IMR-90 (cell line): ENCODE measurements around the gene RGS3. TPM values are rescaled to one million over a fixed set of nuclear protein-coding genes. Genes with fewer than 3 reads are reported as not detected.
A peak's percentile ranks its signal among the peaks of the same experiment; 100 is the strongest.

Source experiments
- ATAC-seq: fragments of 200-7000 bp; cut with Tn5 transposase; 2 replicates; pipeline ENCODE4 v1.9.1; 2020; ENCODE audit warnings: low read depth, mild to moderate bottlenecking, moderate library complexity
- BruUV-seq: library from RNA; stranded (reverse); fragments of 400-500 nt; replicated peaks from 2 replicates; lab custom pipeline; 2021; lab: Mats Ljungman, UMichigan
- CTCF ChIA-PET: fragments of 300-600 bp; formaldehyde crosslinking; extraction: SDS; loops from one replicate; lab custom pipeline; 2021; ENCODE audit warnings: antibody characterized with exemption; lab: Yijun Ruan, JAX
- POLR2A ChIA-PET: fragments of 300-600 bp; sonication (Branson Sonifier 250); formaldehyde crosslinking; loops from one replicate; lab custom pipeline; 2022; ENCODE audit warnings: antibody characterized with exemption; ENCODE audit not compliant: unreplicated experiment; lab: Charles Lee
- DNase-seq: peaks from one replicate; pipeline ENCODE4 v3.0.0; 2013
- H2AFZ ChIP-seq: replicated peaks from 2 replicates; pipeline ENCODE3; 2013; ENCODE audit warnings: low read length, mild to moderate bottlenecking; ENCODE audit not compliant: poor library complexity
- H2AK5ac ChIP-seq: 2 replicates; pipeline ENCODE4 v1.6.1; 2013; ENCODE audit warnings: low read depth, low read length, inconsistent platforms
- H2AK9ac ChIP-seq: replicated peaks from 2 replicates; pipeline ENCODE3; 2013; ENCODE audit warnings: mild to moderate bottlenecking, low read depth, low read length, moderate library complexity; ENCODE audit not compliant: poor library complexity
- H2BK120ac ChIP-seq: 2 replicates; pipeline ENCODE4 v1.6.1; 2013; ENCODE audit warnings: low read depth, low read length, inconsistent platforms
- H2BK15ac ChIP-seq: 3 replicates; pipeline ENCODE4 v1.6.1; 2013; ENCODE audit warnings: low read depth, low read length, inconsistent platforms
- H2BK20ac ChIP-seq: 2 replicates; pipeline ENCODE4 v1.6.1; 2013; ENCODE audit warnings: low read depth, mild to moderate bottlenecking, inconsistent platforms, low read length, moderate library complexity
- H2BK5ac ChIP-seq: 2 replicates; pipeline ENCODE4 v1.6.1; 2013; ENCODE audit warnings: mild to moderate bottlenecking, low read depth, low read length, inconsistent platforms; ENCODE audit not compliant: poor library complexity, severe bottlenecking
- H3K14ac ChIP-seq: replicated peaks from 2 replicates; pipeline ENCODE4 v1.6.1; 2013; ENCODE audit warnings: low read depth, low read length, inconsistent platforms
- H3K18ac ChIP-seq: 2 replicates; pipeline ENCODE4 v1.6.1; 2013; ENCODE audit warnings: low read depth, low read length, control low read depth
- H3K23ac ChIP-seq: 2 replicates; pipeline ENCODE4 v1.6.1; 2013; ENCODE audit warnings: low read depth, low read length, inconsistent platforms
- H3K27ac ChIP-seq: 2 replicates; pipeline ENCODE4 v1.5.1; 2013; ENCODE audit warnings: mild to moderate bottlenecking, control low read depth, low read length; ENCODE audit not compliant: insufficient read depth
- H3K27me3 ChIP-seq: 2 replicates; pipeline ENCODE4 v1.6.1; 2013; ENCODE audit warnings: low read length; ENCODE audit not compliant: control insufficient read depth, insufficient read depth
- H3K36me3 ChIP-seq: 2 replicates; pipeline ENCODE4 v1.6.1; 2013; ENCODE audit warnings: low read length, mixed read lengths; ENCODE audit not compliant: control insufficient read depth, insufficient read depth
- H3K4ac ChIP-seq: 2 replicates; pipeline ENCODE4 v1.6.1; 2013; ENCODE audit warnings: low read depth, low read length, inconsistent platforms
- H3K4me1 ChIP-seq: 2 replicates; pipeline ENCODE4 v1.6.1; 2013; ENCODE audit warnings: low read length, mixed read lengths; ENCODE audit not compliant: control insufficient read depth, insufficient read depth
- H3K4me2 ChIP-seq: 2 replicates; pipeline ENCODE4 v1.6.1; 2013; ENCODE audit warnings: low read depth, mild to moderate bottlenecking, control low read depth, low read length, moderate library complexity
- H3K4me3 ChIP-seq: 2 replicates; pipeline ENCODE4 v1.5.1; 2013; ENCODE audit warnings: low read depth, mild to moderate bottlenecking, control low read depth, low read length, moderate library complexity; ENCODE audit not compliant: insufficient read depth
- H3K56ac ChIP-seq: 2 replicates; pipeline ENCODE4 v1.6.1; 2013; ENCODE audit warnings: low read length, inconsistent platforms; ENCODE audit not compliant: insufficient read depth; ENCODE audit errors: extremely low read depth
- H3K79me1 ChIP-seq, 2 experiments: 2 replicates each; pipeline ENCODE4 v1.6.1; 2013; ENCODE audit warnings: low read length in 2 of 2, inconsistent platforms in 1 of 2, low read depth in 1 of 2
- H3K9ac ChIP-seq: 2 replicates; pipeline ENCODE4 v1.6.1; 2013; ENCODE audit warnings: low read depth, low read length, control low read depth
- H3K9me1 ChIP-seq: 2 replicates; pipeline ENCODE4 v1.6.1; 2013; ENCODE audit warnings: low read length, inconsistent platforms; ENCODE audit not compliant: insufficient read depth
- H3K9me3 ChIP-seq: 2 replicates; pipeline ENCODE4 v1.6.1; 2013; ENCODE audit warnings: low read length; ENCODE audit not compliant: control insufficient read depth, insufficient read depth
- H4K20me1 ChIP-seq: 2 replicates; pipeline ENCODE4 v1.6.1; 2013; ENCODE audit warnings: low read length, inconsistent platforms; ENCODE audit not compliant: insufficient read depth
- H4K5ac ChIP-seq: 2 replicates; pipeline ENCODE4 v1.6.1; 2013; ENCODE audit warnings: mild to moderate bottlenecking, low read depth, low read length, control low read depth
- H4K8ac ChIP-seq, 2 experiments: 2 replicates each; pipeline ENCODE4 v1.6.1; 2013; ENCODE audit warnings: low read depth in 2 of 2, low read length in 2 of 2, control low read depth in 1 of 2, inconsistent platforms in 1 of 2
- H4K91ac ChIP-seq: 2 replicates; pipeline ENCODE4 v1.6.1; 2013; ENCODE audit warnings: low read depth, low read length, inconsistent platforms; ENCODE audit not compliant: insufficient read depth
- CEBPB ChIP-seq: IDR thresholded peaks from 2 replicates; pipeline ENCODE4 v1.6.1; 2012; ENCODE audit warnings: low read depth, low read length, improper control_type of control experiment
- CHD1 ChIP-seq: IDR thresholded peaks from 2 replicates; pipeline ENCODE4 v1.6.1; 2012; ENCODE audit warnings: low read depth, low read length, improper control_type of control experiment
- ELK1 ChIP-seq: fragments of 150-350 bp; IDR thresholded peaks from 2 replicates; pipeline ENCODE4 v1.6.1; 2016; ENCODE audit warnings: low read depth, mild to moderate bottlenecking, low read length, moderate library complexity, borderline replicate concordance
- FOS ChIP-seq: fragments of 150-350 bp; IDR thresholded peaks from 2 replicates; pipeline ENCODE4 v1.6.1; 2016; ENCODE audit warnings: low read depth, low read length
- NFE2L2 ChIP-seq: fragments of 150-350 bp; IDR thresholded peaks from 2 replicates; pipeline ENCODE4 v1.6.1; 2016; ENCODE audit warnings: low read depth, mild to moderate bottlenecking, low read length
- POLR2A ChIP-seq: IDR thresholded peaks from 2 replicates; pipeline ENCODE4 v1.6.1; 2012; ENCODE audit warnings: mild to moderate bottlenecking, low read depth, low read length
- RCOR1 ChIP-seq: IDR thresholded peaks from 2 replicates; pipeline ENCODE4 v1.6.1; 2012; ENCODE audit warnings: mild to moderate bottlenecking, low read length, improper control_type of control experiment; ENCODE audit not compliant: insufficient replicate concordance
- SMC3 ChIP-seq: fragments of 150-350 bp; IDR thresholded peaks from 2 replicates; pipeline ENCODE4 v1.6.1; 2016; ENCODE audit warnings: low read depth, mild to moderate bottlenecking, antibody characterized with exemption, low read length, moderate library complexity
- WGBS, 2 experiments: methylation state at CpG; one replicate each; pipeline versions ENCODE4 v1.1.5 to v1.1.7; 2013; ENCODE audit warnings: missing lambda C conversion rate in 2 of 2; ENCODE audit not compliant: insufficient read length in 1 of 2; ENCODE audit errors: extremely low coverage in 2 of 2; 5-methylcytosine and 5-hydroxymethylcytosine counted together
- dilution Hi-C: fragments of 300-500 bp; cut with HindIII; formaldehyde crosslinking; loops from one replicate; pipeline ENCODE4 v1.14.3; 2018; ENCODE audit warnings: low sequenced_read_pairs; ENCODE audit not compliant: unreplicated experiment
- in situ Hi-C: fragments of 300-500 bp; cut with MboI; formaldehyde crosslinking; loops from 3 replicates; pipeline ENCODE4 v1.14.3; 2019; ENCODE audit warnings: low sequenced_read_pairs, inconsistent platforms, mixed read lengths
- intact Hi-C: fragments of 100-400 bp; cut with micrococcal nuclease; formaldehyde crosslinking; loops from 2 replicates; pipeline ENCODE4 v1.10.0; 2022
- polyA plus RNA-seq, 3 experiments: library from polyadenylated mRNA; depleted of rRNA; stranded (reverse); fragments of >200 nt; gene quantifications; 2 replicates each; pipeline ENCODE4 v1.2.3, GENCODE V29; 2012; ENCODE audit warnings: low replicate concordance in 1 of 3
- total RNA-seq: library from RNA; depleted of rRNA; stranded (reverse); fragments of >200 nt; gene quantifications from 2 replicates; pipeline ENCODE4 v1.2.3, GENCODE V29; 2012

RGS3 gene
- total and polyA plus RNA-seq, 2 of the 4 experiments (the other 2 are of a cell fraction), result 51.8 to 65.6 TPM

- H3K27ac ChIP-seq, result no peak overlapping the region
- no peak overlapping the region for H3K4ac ChIP-seq
- in situ Hi-C loops, result no loop called here
- CTCF ChIA-PET, result no interaction called here
- no peak overlapping the region for H3K14ac ChIP-seq
- no TSS peak for BruUV-seq
- no peaks in the 10 kb centered on the region for H4K20me1 ChIP-seq
- H3K27me3 ChIP-seq, result no peaks in the 10 kb centered on the region
- H3K9me3 ChIP-seq, result no peaks in the 10 kb centered on the region
- 0 out of 2 replicates have a peak overlapping the region, but pooled peaks have one; percentile 21 for H2AK5ac ChIP-seq
- H3K9me1 ChIP-seq, result no peaks in the 10 kb centered on the region
- no peaks in the 10 kb centered on the region for H3K79me1 ChIP-seq
- H2BK20ac ChIP-seq, result no peak overlapping the region
- no peak overlapping the region for H2AK9ac ChIP-seq
- no peak overlapping the region for H2AFZ ChIP-seq
- H3K23ac ChIP-seq, result no peak overlapping the region
- TF ChIP-seq CHD1 (no peak), FOS (no peak), POLR2A (no peak), ELK1 (no peak), NFE2L2 (no peak), RCOR1 (no peak), SMC3 (no peak), CEBPB (no peak)
- H4K5ac ChIP-seq, result no peak overlapping the region
- no peak overlapping the region for H2BK5ac ChIP-seq
- no peak overlapping the region for H4K8ac ChIP-seq
- H3K4me2 ChIP-seq, result no peak overlapping the region
- POLR2A ChIA-PET, result no interaction called here
- H3K9ac ChIP-seq, result no peak overlapping the region
- no peak for ATAC-seq
- no peak overlapping the region for H4K91ac ChIP-seq
- no peak overlapping the region for H2BK15ac ChIP-seq
- intact Hi-C loops, result no loop called here
- H3K4me3 ChIP-seq, result no peak overlapping the region
- H3K18ac ChIP-seq, result no peak overlapping the region
- H3K4me1 ChIP-seq, result no peaks in the 10 kb centered on the region; the same call in 1 of the 2 replicates
- dilution Hi-C loops, result no loop called here
- H2BK120ac ChIP-seq, result no peak overlapping the region
- no peak overlapping the region for H3K56ac ChIP-seq
- no peak for DNase-seq
- no peaks in the 10 kb centered on the region for H3K36me3 ChIP-seq
- WGBS, 2 experiments, result 100% methylated on average over 1 of the region's 4 CpGs; no CpG with 5 or more reads in 1 of the 2 experiments
Observed at GRCh38 chr9:113477058-113477457, 13.5 kb downstream of the RGS3 start.
